H1 (cell line): ENCODE data around the gene ZNF813. TPM values are rescaled to one million over a fixed set of nuclear protein-coding genes. Genes with fewer than 3 reads are reported as not detected.

Experiments used
- CTCF ChIA-PET: fragments of 300-600 bp; sonication (Branson Sonifier 250); formaldehyde crosslinking; loops from one replicate; lab custom pipeline; 2021; ENCODE audit not compliant: partially characterized antibody; lab: Charles Lee
- POLR2A ChIA-PET: fragments of 300-600 bp; sonication (Branson Sonifier 250); formaldehyde crosslinking; loops from one replicate; lab custom pipeline; 2021; ENCODE audit warnings: inconsistent platforms; ENCODE audit not compliant: partially characterized antibody; lab: Charles Lee
- DNase-seq, 2 experiments: peaks; one replicate each; pipeline versions ENCODE4 v3.0.0 to v3.0.0-alpha.2; 2010 to 2022; ENCODE audit warnings: low spot score in 2 of 2, low read depth in 1 of 2, mixed read lengths in 1 of 2
- FAIRE-seq: peaks from 2 replicates; lab custom pipeline; 2011; peaks lifted over from hg19 to GRCh38; lab: Jason Lieb, UNC
- H2AFZ ChIP-seq: 2 replicates; pipeline ENCODE4 v1.8.1; 2012; ENCODE audit warnings: low read length, inconsistent platforms
- H2AK5ac ChIP-seq: 2 replicates; pipeline ENCODE4 v1.6.1; 2013; ENCODE audit warnings: low read depth, low read length
- H2BK120ac ChIP-seq: replicated peaks from 2 replicates; pipeline ENCODE3; 2013; ENCODE audit warnings: low read depth, low read length, inconsistent platforms
- H2BK12ac ChIP-seq: 2 replicates; pipeline ENCODE4 v1.6.1; 2013; ENCODE audit warnings: low read depth, low read length
- H2BK15ac ChIP-seq: 2 replicates; pipeline ENCODE4 v1.6.1; 2013; ENCODE audit warnings: low read length
- H2BK20ac ChIP-seq: 2 replicates; pipeline ENCODE4 v1.6.1; 2013; ENCODE audit warnings: low read length
- H2BK5ac ChIP-seq: 2 replicates; pipeline ENCODE4 v1.6.1; 2013; ENCODE audit warnings: low read depth, low read length
- H3K14ac ChIP-seq: 2 replicates; pipeline ENCODE4 v1.6.1; 2013; ENCODE audit warnings: inconsistent platforms; ENCODE audit not compliant: insufficient read length
- H3K18ac ChIP-seq: 2 replicates; pipeline ENCODE4 v1.6.1; 2013; ENCODE audit warnings: low read length; ENCODE audit errors: extremely low read depth
- H3K23ac ChIP-seq: 2 replicates; pipeline ENCODE4 v1.6.1; 2013; ENCODE audit warnings: inconsistent platforms; ENCODE audit not compliant: insufficient read length
- H3K23me2 ChIP-seq: 2 replicates; pipeline ENCODE4 v1.6.1; 2013; ENCODE audit warnings: low read depth, low read length
- H3K27ac ChIP-seq: 2 replicates; pipeline ENCODE4 v1.6.1; 2011; ENCODE audit warnings: low read depth, low read length, inconsistent platforms
- H3K27me3 ChIP-seq, 4 experiments: replicated peaks in 1 of 4; 1 replicate in 1 of 4; 2 replicates in 3 of 4; pipeline versions ENCODE4 v1.6.1 to v1.8.1; 2011 to 2013; ENCODE audit warnings: low read length in 3 of 4, mild to moderate bottlenecking in 3 of 4, inconsistent platforms in 2 of 4, mixed read lengths in 2 of 4, moderate library complexity in 1 of 4; ENCODE audit not compliant: control insufficient read depth in 3 of 4, insufficient read depth in 3 of 4; ENCODE audit errors: extremely low read depth in 1 of 4
- H3K36me3 ChIP-seq, 4 experiments: 2 replicates each; pipeline versions ENCODE4 v1.6.1 to v1.8.1; 2011 to 2013; ENCODE audit warnings: mild to moderate bottlenecking in 4 of 4, low read length in 3 of 4, moderate library complexity in 2 of 4, control low read depth in 1 of 4, inconsistent platforms in 1 of 4; ENCODE audit not compliant: insufficient read depth in 4 of 4, control insufficient read depth in 2 of 4
- H3K4ac ChIP-seq: replicated peaks from 2 replicates; pipeline ENCODE3; 2013; ENCODE audit warnings: low read length, low read depth, mixed read lengths, inconsistent platforms; ENCODE audit not compliant: insufficient read length
- H3K4me1 ChIP-seq, 4 experiments: replicated peaks in 1 of 4; 1 replicate in 1 of 4; 2 replicates in 3 of 4; pipeline versions ENCODE4 v1.6.1 to v1.8.1; 2011 to 2013; ENCODE audit warnings: low read length in 3 of 4, inconsistent platforms in 2 of 4, mixed read lengths in 1 of 4; ENCODE audit not compliant: insufficient read depth in 4 of 4, control insufficient read depth in 3 of 4
- H3K4me2 ChIP-seq, 2 experiments: 2 replicates each; pipeline versions ENCODE4 v1.6.1 to v1.8.1; 2011 to 2013; ENCODE audit warnings: low read depth in 2 of 2, low read length in 2 of 2, control low read depth in 1 of 2, inconsistent platforms in 1 of 2, mild to moderate bottlenecking in 1 of 2; ENCODE audit not compliant: insufficient read depth in 1 of 2
- H3K4me3 ChIP-seq, 4 experiments: fragments of 200-600, 300-600 bp in 1 of 4; sonication (generic), shearing (Covaris generic), sonication (Bioruptor Twin) in 1 of 4; 2 replicates each; pipeline versions ENCODE4 v1.5.1 to v1.8.1; 2011 to 2016; ENCODE audit warnings: low read length in 4 of 4, low read depth in 3 of 4, control low read depth in 2 of 4, inconsistent platforms in 2 of 4, mild to moderate bottlenecking in 2 of 4, mixed read lengths in 1 of 4, moderate library complexity in 1 of 4; ENCODE audit not compliant: insufficient read depth in 2 of 4; ENCODE audit errors: extremely low read depth in 1 of 4
- H3K56ac ChIP-seq: replicated peaks from 2 replicates; pipeline ENCODE3; 2013; ENCODE audit warnings: low read depth, mild to moderate bottlenecking, mixed read lengths, low read length, inconsistent platforms; ENCODE audit not compliant: insufficient read length
- H3K79me1 ChIP-seq: 2 replicates; pipeline ENCODE4 v1.6.1; 2013; ENCODE audit warnings: low read depth, low read length, control low read depth
- H3K79me2 ChIP-seq, 2 experiments: 2 replicates each; pipeline versions ENCODE4 v1.6.1 to v1.8.1; 2012 to 2013; ENCODE audit warnings: low read length in 2 of 2, mild to moderate bottlenecking in 2 of 2, inconsistent platforms in 1 of 2; ENCODE audit not compliant: insufficient read depth in 2 of 2, control insufficient read depth in 1 of 2
- H3K9ac ChIP-seq, 4 experiments: replicated peaks in 1 of 4; 1 replicate in 1 of 4; 2 replicates in 3 of 4; pipeline versions ENCODE4 v1.6.1 to v1.8.1; 2011 to 2013; ENCODE audit warnings: low read depth in 3 of 4, low read length in 3 of 4, control low read depth in 2 of 4, mild to moderate bottlenecking in 2 of 4, moderate library complexity in 2 of 4, inconsistent platforms in 1 of 4; ENCODE audit errors: extremely low read depth in 1 of 4
- H3K9me3 ChIP-seq, 2 experiments: 2 replicates each; pipeline versions ENCODE4 v1.6.1 to v1.8.1; 2012 to 2013; ENCODE audit warnings: mild to moderate bottlenecking in 2 of 2, moderate library complexity in 2 of 2, control low read depth in 1 of 2, inconsistent platforms in 1 of 2, low read depth in 1 of 2, low read length in 1 of 2, mixed read lengths in 1 of 2; ENCODE audit not compliant: insufficient read depth in 2 of 2
- H4K20me1 ChIP-seq, 2 experiments: replicated peaks in 1 of 2; 2 replicates each; pipeline versions ENCODE3 to v1.8.1; 2011 to 2013; ENCODE audit warnings: inconsistent platforms in 2 of 2, low read length in 2 of 2, mild to moderate bottlenecking in 1 of 2; ENCODE audit not compliant: insufficient read depth in 2 of 2, control insufficient read depth in 1 of 2
- H4K5ac ChIP-seq: 2 replicates; pipeline ENCODE4 v1.6.1; 2013; ENCODE audit warnings: low read length, low read depth, mixed read lengths, inconsistent platforms; ENCODE audit not compliant: insufficient read length
- H4K8ac ChIP-seq: 2 replicates; pipeline ENCODE4 v1.8.0; 2013; ENCODE audit warnings: mild to moderate bottlenecking, moderate library complexity, low read length, inconsistent platforms; ENCODE audit not compliant: insufficient read depth; ENCODE audit errors: extremely low read depth
- H4K91ac ChIP-seq: replicated peaks from 2 replicates; pipeline ENCODE3; 2013; ENCODE audit warnings: low read length, mixed read lengths, inconsistent platforms; ENCODE audit not compliant: insufficient read length
- ASH2L ChIP-seq: fragments of 200-600, 300-600 bp; sonication (generic); IDR thresholded peaks from one replicate; pipeline ENCODE4 v1.7.1; 2017; ENCODE audit warnings: low read length
- CBX8 ChIP-seq: fragments of 300-800, 300-1000 bp; sonication (generic); IDR thresholded peaks from 2 replicates; pipeline ENCODE4 v1.7.1; 2016; ENCODE audit warnings: low read depth, low read length, borderline replicate concordance
- CEBPB ChIP-seq: IDR thresholded peaks from 2 replicates; pipeline ENCODE4 v1.6.1; 2012; ENCODE audit warnings: low read depth, low read length
- RNF2 ChIP-seq: fragments of 200-900, 300-1000 bp; sonication (generic); IDR thresholded peaks from 2 replicates; pipeline ENCODE4 v1.7.1; 2016; ENCODE audit warnings: borderline replicate concordance, low read depth, mild to moderate bottlenecking, antibody characterized with exemption, low read length; ENCODE audit not compliant: poor library complexity, severe bottlenecking; ENCODE audit errors: missing control alignments
- SAP30 ChIP-seq: fragments of 300-600 bp; sonication (generic); IDR thresholded peaks from 2 replicates; pipeline ENCODE4 v1.7.1; 2012; ENCODE audit warnings: low read length, moderate library complexity, mild to moderate bottlenecking, inconsistent platforms; ENCODE audit not compliant: insufficient read depth, insufficient replicate concordance
- WGBS, 2 experiments: shearing (Covaris generic) in 1 of 2; methylation state at CpG; one replicate each; pipeline versions ENCODE4 v1.1.6 to v1.1.7; 2013 to 2015; ENCODE audit warnings: low lambda C conversion rate in 2 of 2, mixed read lengths in 2 of 2, inconsistent platforms in 1 of 2, low coverage in 1 of 2, missing lambda C conversion rate in 1 of 2; ENCODE audit not compliant: insufficient replicate concordance in 2 of 2, insufficient coverage in 1 of 2, insufficient read length in 1 of 2; ENCODE audit errors: extremely low coverage in 1 of 2, missing lambda C conversion rate in 1 of 2; 5-methylcytosine and 5-hydroxymethylcytosine counted together
- polyA plus RNA-seq, 7 experiments: library from polyadenylated mRNA; depleted of rRNA in 3 of 7; stranded (reverse) in 5 of 7; unstranded in 2 of 7; fragments of >200 nt in 5 of 7; fragments of 200-250 nt in 2 of 7; gene quantifications; 1 replicate in 5 of 7; 2 replicates in 1 of 7; 4 replicates in 1 of 7; pipeline versions ENCODE4 v1.2.1 to v1.2.3, GENCODE V29; 2011 to 2013; ENCODE audit warnings: missing spikeins in 2 of 7, mixed read lengths in 2 of 7
- total RNA-seq: library from RNA; stranded (reverse); fragmentation: NEBNext Ultra II Directional; extraction: Animal tissue kit (Norgen Biotek cat#: 25700); gene quantifications from 2 replicates; pipeline ENCODE4 v1.2.1, GENCODE V29; 2021

The ZNF813 gene
- total and polyA plus RNA-seq, 2 of the 8 experiments (the other 6 are each of a cell fraction or from before 2014, with no cell fraction given) = 2.9 to 22.1 TPM

GRCh38 chr19:53541971-53542370 lies 74.4 kb downstream of the ZNF813 start:
- POLR2A ChIA-PET = no interaction called here
- H4K8ac ChIP-seq = no peak overlapping the region
- no peak overlapping the region for H4K91ac ChIP-seq
- no peaks in the 10 kb centered on the region for H3K27me3 ChIP-seq
- H2BK120ac ChIP-seq = no peak overlapping the region
- no peak overlapping the region for H3K4ac ChIP-seq
- no peak for DNase-seq
- H3K14ac ChIP-seq = no peak overlapping the region
- peaks cover 6% of the 10 kb centered on the region; the same call in 1 of the 2 replicates for H3K23me2 ChIP-seq
- CTCF ChIA-PET = no interaction called here
- no peak overlapping the region for H2BK5ac ChIP-seq
- peaks cover 0 to 5% (median 0%) of the 10 kb centered on the region in 4 experiments; a peak in 2 of 7 replicates for H3K4me1 ChIP-seq
- no peaks in the 10 kb centered on the region for H3K79me2 ChIP-seq
- H3K27ac ChIP-seq = no peak overlapping the region
- H2AK5ac ChIP-seq = no peak overlapping the region
- no peak overlapping the region for H3K4me3 ChIP-seq
- H2AFZ ChIP-seq = no peak overlapping the region
- no peak overlapping the region for H3K9ac ChIP-seq
- no peak overlapping the region for H3K4me2 ChIP-seq
- H2BK12ac ChIP-seq = no peak overlapping the region
- no peak overlapping the region for H2BK15ac ChIP-seq
- no peak overlapping the region for H3K56ac ChIP-seq
- TF ChIP-seq SAP30 (no peak), CEBPB (no peak), RNF2 (no peak), ASH2L (no peak), CBX8 (no peak)
- TF ChIP-seq, all 59 proteins: peak for 0
- Histone ChIP-seq H3K9me3 (no peaks in the 10 kb centered on the region), H4K20me1 (peaks cover 2% of the 10 kb centered on the region in 2 experiments), H3K36me3 (peaks cover 8 to 18% (median 13%) of the 10 kb centered on the region in 4 experiments), H3K23ac (no peak overlapping the region), H3K79me1 (no peaks in the 10 kb centered on the region; the same call in 1 of the 2 replicates), H3K18ac (no peak overlapping the region), H4K5ac (no peak overlapping the region), H2BK20ac (no peak overlapping the region)
- FAIRE-seq = no peak
- WGBS, 2 experiments = 100% methylated on average over 1 of the region's 1 CpG; no CpG with 5 or more reads in 1 of the 2 experiments
